Uterus (tissue), 2 donors: Measurements from ENCODE around the gene PLA2G5.

Source experiments
- CTCF ChIP-seq, 4 experiments: fragments of 200-600 bp in 2 of 4; fragments of 450-650 bp in 2 of 4; sonication (generic) in 2 of 4; IDR thresholded peaks; one replicate each; pipeline ENCODE4 v1.5.1; 2016 to 2019; ENCODE audit warnings: antibody characterized with exemption in 4 of 4, mild to moderate bottlenecking in 2 of 4, moderate library complexity in 1 of 4
- POLR2A ChIP-seq, 2 donors: fragments of 450-650 bp; IDR thresholded peaks; one replicate each; pipeline ENCODE4 v1.6.1; 2016; ENCODE audit warnings: antibody characterized with exemption in 2 of 2, mild to moderate bottlenecking in 1 of 2, moderate library complexity in 1 of 2

GRCh38 chr1:20061866-20062265 is 8.1 kb upstream of the PLA2G5 start:
- TF ChIP-seq CTCF (IDR thresholded peaks at IDR 0.05): no peak
- no peak for TF ChIP-seq POLR2A (IDR thresholded peaks at IDR 0.05)
